Measurements from ENCODE around the gene FXR2.
A peak's percentile ranks its signal among the peaks of the same experiment; 100 is the strongest.

Gene FXR2

GRCh38 chr17:7561028-7561575 is 53.6 kb downstream of the FXR2 start (continued):
- TF ChIP-seq ZNF211 (tag by site-specific recombination; IDR thresholded peaks at IDR 0.05; ENCODE audit: low read depth) (no peak), ZNF449 (tag by site-specific recombination; IDR thresholded peaks at IDR 0.05) (no peak), ZBTB8A (tag by site-specific recombination; IDR thresholded peaks at IDR 0.05) (peak; percentile 65), ZNF214 (tag by site-specific recombination; IDR thresholded peaks at IDR 0.05; ENCODE audit: borderline replicate concordance) (no peak), ZNF2 (tag by site-specific recombination; IDR thresholded peaks at IDR 0.05) (peak; percentile 29; the same call in 1 of the 2 replicates), MYNN (tag by site-specific recombination; IDR thresholded peaks at IDR 0.05; ENCODE audit: borderline replicate concordance) (no peak), ZNF585B (tag by site-specific recombination; IDR thresholded peaks at IDR 0.05) (no peak), GLI2 (tag by site-specific recombination; IDR thresholded peaks at IDR 0.05; ENCODE audit: borderline replicate concordance, low read depth) (no peak), ZNF677 (tag by site-specific recombination; IDR thresholded peaks at IDR 0.05) (no peak), KLF8 (tag by site-specific recombination; IDR thresholded peaks at IDR 0.05) (peak; percentile 81), ZFP37 (tag by site-specific recombination; IDR thresholded peaks at IDR 0.05) (no peak), ZNF623 (tag by site-specific recombination; IDR thresholded peaks at IDR 0.05) (no peak), ZNF560 (tag by site-specific recombination; IDR thresholded peaks at IDR 0.05; ENCODE audit: borderline replicate concordance) (no peak), ZNF624 (tag by site-specific recombination; IDR thresholded peaks at IDR 0.05) (no peak), ZSCAN23 (tag by site-specific recombination; IDR thresholded peaks at IDR 0.05) (no peak; the same call in 1 of the 2 replicates), YY2 (tag by site-specific recombination; IDR thresholded peaks at IDR 0.05) (no peak), EGR2 (tag by site-specific recombination; IDR thresholded peaks at IDR 0.05; ENCODE audit: low read depth) (no peak), ZFHX2 (tag by site-specific recombination; conservative IDR thresholded peaks at IDR 0.05) (no peak), ZNF391 (tag by site-specific recombination; IDR thresholded peaks at IDR 0.05; ENCODE audit: borderline replicate concordance, low read depth) (no peak), ZNF292 (tag by site-specific recombination; IDR thresholded peaks at IDR 0.05; ENCODE audit: borderline replicate concordance, low read depth) (no peak), ZFP3 (tag by site-specific recombination; IDR thresholded peaks at IDR 0.05; ENCODE audit: low read depth) (no peak), BCL11B (tag by site-specific recombination; IDR thresholded peaks at IDR 0.05; ENCODE audit: low read depth) (peak; percentile 45), KLF16 (tag by site-specific recombination; IDR thresholded peaks at IDR 0.05) (peak; percentile 49; the same call in 1 of the 2 replicates), ZNF350 (tag by site-specific recombination; IDR thresholded peaks at IDR 0.05) (no peak)
- TF ChIP-seq, protein P1, sequence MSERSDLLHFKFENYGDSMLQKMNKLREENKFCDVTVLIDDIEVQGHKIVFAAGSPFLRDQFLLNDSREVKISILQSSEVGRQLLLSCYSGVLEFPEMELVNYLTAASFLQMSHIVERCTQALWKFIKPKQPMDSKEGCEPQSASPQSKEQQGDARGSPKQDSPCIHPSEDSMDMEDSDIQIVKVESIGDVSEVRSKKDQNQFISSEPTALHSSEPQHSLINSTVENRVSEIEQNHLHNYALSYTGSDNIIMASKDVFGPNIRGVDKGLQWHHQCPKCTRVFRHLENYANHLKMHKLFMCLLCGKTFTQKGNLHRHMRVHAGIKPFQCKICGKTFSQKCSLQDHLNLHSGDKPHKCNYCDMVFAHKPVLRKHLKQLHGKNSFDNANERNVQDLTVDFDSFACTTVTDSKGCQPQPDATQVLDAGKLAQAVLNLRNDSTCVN (tag by site-specific recombination; optimal IDR thresholded peaks at IDR 0.05): no peak
- TF ChIP-seq, protein P2, sequence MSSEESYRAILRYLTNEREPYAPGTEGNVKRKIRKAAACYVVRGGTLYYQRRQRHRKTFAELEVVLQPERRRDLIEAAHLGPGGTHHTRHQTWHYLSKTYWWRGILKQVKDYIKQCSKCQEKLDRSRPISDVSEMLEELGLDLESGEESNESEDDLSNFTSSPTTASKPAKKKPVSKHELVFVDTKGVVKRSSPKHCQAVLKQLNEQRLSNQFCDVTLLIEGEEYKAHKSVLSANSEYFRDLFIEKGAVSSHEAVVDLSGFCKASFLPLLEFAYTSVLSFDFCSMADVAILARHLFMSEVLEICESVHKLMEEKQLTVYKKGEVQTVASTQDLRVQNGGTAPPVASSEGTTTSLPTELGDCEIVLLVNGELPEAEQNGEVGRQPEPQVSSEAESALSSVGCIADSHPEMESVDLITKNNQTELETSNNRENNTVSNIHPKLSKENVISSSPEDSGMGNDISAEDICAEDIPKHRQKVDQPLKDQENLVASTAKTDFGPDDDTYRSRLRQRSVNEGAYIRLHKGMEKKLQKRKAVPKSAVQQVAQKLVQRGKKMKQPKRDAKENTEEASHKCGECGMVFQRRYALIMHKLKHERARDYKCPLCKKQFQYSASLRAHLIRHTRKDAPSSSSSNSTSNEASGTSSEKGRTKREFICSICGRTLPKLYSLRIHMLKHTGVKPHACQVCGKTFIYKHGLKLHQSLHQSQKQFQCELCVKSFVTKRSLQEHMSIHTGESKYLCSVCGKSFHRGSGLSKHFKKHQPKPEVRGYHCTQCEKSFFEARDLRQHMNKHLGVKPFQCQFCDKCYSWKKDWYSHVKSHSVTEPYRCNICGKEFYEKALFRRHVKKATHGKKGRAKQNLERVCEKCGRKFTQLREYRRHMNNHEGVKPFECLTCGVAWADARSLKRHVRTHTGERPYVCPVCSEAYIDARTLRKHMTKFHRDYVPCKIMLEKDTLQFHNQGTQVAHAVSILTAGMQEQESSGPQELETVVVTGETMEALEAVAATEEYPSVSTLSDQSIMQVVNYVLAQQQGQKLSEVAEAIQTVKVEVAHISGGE (tag by site-specific recombination; conservative IDR thresholded peaks at IDR 0.05; ENCODE audit: low read depth): peak; percentile 7; the same call in 1 of the 2 replicates
- TF ChIP-seq, protein P3, sequence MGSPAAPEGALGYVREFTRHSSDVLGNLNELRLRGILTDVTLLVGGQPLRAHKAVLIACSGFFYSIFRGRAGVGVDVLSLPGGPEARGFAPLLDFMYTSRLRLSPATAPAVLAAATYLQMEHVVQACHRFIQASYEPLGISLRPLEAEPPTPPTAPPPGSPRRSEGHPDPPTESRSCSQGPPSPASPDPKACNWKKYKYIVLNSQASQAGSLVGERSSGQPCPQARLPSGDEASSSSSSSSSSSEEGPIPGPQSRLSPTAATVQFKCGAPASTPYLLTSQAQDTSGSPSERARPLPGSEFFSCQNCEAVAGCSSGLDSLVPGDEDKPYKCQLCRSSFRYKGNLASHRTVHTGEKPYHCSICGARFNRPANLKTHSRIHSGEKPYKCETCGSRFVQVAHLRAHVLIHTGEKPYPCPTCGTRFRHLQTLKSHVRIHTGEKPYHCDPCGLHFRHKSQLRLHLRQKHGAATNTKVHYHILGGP (tag by site-specific recombination; IDR thresholded peaks at IDR 0.05): no peak
- TF ChIP-seq, protein P4, sequence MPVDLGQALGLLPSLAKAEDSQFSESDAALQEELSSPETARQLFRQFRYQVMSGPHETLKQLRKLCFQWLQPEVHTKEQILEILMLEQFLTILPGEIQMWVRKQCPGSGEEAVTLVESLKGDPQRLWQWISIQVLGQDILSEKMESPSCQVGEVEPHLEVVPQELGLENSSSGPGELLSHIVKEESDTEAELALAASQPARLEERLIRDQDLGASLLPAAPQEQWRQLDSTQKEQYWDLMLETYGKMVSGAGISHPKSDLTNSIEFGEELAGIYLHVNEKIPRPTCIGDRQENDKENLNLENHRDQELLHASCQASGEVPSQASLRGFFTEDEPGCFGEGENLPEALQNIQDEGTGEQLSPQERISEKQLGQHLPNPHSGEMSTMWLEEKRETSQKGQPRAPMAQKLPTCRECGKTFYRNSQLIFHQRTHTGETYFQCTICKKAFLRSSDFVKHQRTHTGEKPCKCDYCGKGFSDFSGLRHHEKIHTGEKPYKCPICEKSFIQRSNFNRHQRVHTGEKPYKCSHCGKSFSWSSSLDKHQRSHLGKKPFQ (tag by site-specific recombination; IDR thresholded peaks at IDR 0.05): no peak
- TF ChIP-seq, protein P5, sequence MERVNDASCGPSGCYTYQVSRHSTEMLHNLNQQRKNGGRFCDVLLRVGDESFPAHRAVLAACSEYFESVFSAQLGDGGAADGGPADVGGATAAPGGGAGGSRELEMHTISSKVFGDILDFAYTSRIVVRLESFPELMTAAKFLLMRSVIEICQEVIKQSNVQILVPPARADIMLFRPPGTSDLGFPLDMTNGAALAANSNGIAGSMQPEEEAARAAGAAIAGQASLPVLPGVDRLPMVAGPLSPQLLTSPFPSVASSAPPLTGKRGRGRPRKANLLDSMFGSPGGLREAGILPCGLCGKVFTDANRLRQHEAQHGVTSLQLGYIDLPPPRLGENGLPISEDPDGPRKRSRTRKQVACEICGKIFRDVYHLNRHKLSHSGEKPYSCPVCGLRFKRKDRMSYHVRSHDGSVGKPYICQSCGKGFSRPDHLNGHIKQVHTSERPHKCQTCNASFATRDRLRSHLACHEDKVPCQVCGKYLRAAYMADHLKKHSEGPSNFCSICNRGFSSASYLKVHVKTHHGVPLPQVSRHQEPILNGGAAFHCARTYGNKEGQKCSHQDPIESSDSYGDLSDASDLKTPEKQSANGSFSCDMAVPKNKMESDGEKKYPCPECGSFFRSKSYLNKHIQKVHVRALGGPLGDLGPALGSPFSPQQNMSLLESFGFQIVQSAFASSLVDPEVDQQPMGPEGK (tag by site-specific recombination; IDR thresholded peaks at IDR 0.05): peak; percentile 24
